Stimulated activated naive B cell treated with anti-CD40 and anti-IgM and Interleukin-4, amounts not matched to agents 10 μg/mL and 1 μg/mL and 100 μg/mL, for 72 hours (primary cell): ENCODE measurements around the gene GPC1.

Experiments
- ATAC-seq, 2 donors: fragments of 150-1000 bp; cut with Tn5 transposase; replicated peaks; 2 replicates each; pipeline ENCODE4 v1.10.0; 2021; ENCODE audit warnings: moderate library complexity in 1 of 2
- DNase-seq: peaks from one replicate; pipeline ENCODE4 v3.0.0; 2021
- H3K27ac Mint-ChIP-seq: one replicate; pipeline ENCODE4 v1.8.0; 2022; ENCODE audit warnings: mild to moderate bottlenecking, mixed read lengths
- H3K27me3 Mint-ChIP-seq, 2 donors: one replicate each; pipeline ENCODE4 v1.8.0; 2022; ENCODE audit warnings: mixed read lengths in 2 of 2
- H3K36me3 Mint-ChIP-seq, 2 donors: one replicate each; pipeline ENCODE4 v1.8.0; 2022; ENCODE audit warnings: mixed read lengths in 2 of 2, mild to moderate bottlenecking in 1 of 2
- H3K4me1 Mint-ChIP-seq, 2 donors: one replicate each; pipeline ENCODE4 v1.8.0; 2022; ENCODE audit warnings: mixed read lengths in 2 of 2, mild to moderate bottlenecking in 1 of 2
- H3K4me3 Mint-ChIP-seq, 2 donors: one replicate each; pipeline ENCODE4 v1.8.0; 2022; ENCODE audit warnings: mild to moderate bottlenecking in 2 of 2, mixed read lengths in 2 of 2, moderate library complexity in 1 of 2
- H3K9me3 Mint-ChIP-seq, 2 donors: one replicate each; pipeline ENCODE4 v1.8.0; 2022; ENCODE audit warnings: mixed read lengths in 2 of 2, mild to moderate bottlenecking in 1 of 2

GPC1 gene

DNA sequence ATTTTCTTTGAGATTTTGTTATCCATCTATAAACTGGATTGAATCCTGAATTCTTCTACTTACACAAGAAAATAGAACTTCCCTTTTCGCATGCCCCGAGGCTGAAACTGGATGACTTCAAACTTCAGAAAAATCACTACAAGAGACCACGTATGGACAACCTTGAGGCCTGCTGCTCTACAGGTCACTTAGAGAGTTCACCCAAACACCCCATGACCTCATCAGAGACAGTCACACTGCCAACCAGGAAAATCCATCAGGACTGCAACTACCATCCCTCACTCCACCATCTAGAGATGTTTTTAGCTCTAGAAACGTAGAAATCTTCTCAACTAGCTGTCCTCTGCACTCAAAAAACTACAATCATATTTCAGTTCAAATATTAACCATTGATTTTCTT, 18.6 kb upstream of the GPC1 start:
- H3K27ac Mint-ChIP-seq: no peak overlapping the region
- no peaks in the 10 kb centered on the region for H3K4me1 Mint-ChIP-seq
- DNase-seq (no peak), ATAC-seq (no peak)
- H3K27me3 Mint-ChIP-seq: peaks cover 10 to 15% of the 10 kb centered on the region in 2 donors
- no peak overlapping the region for H3K4me3 Mint-ChIP-seq
- H3K36me3 Mint-ChIP-seq: peaks cover 0 to 15% of the 10 kb centered on the region in 2 donors
- peaks cover 6 to 19% of the 10 kb centered on the region in 2 donors for H3K9me3 Mint-ChIP-seq

DNA sequence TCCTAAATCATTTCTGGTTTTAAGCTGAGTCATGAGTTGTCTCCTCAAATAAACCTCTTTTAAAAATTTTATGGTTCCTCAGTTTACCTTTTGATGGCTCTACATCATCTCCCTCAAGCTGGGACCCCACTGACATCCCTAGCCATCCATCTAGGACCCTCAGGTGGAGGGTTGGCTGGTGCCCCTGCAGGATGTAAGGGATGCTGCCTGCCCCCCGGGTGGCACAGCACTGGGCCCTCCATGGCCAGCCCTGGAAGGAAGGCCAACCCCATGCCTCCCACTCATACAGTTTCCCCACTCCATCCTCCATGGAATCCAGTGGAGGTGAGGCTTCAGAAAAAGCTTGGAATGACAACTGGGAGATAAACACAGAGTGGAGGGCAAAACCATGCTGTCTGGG, 17.2 kb upstream of the GPC1 start:
- Mint-ChIP-seq H3K27me3 (peaks cover 10% of the 10 kb centered on the region in 2 donors), H3K4me3 (no peak overlapping the region), H3K36me3 (peaks cover 0 to 15% of the 10 kb centered on the region in 2 donors), H3K27ac (no peak overlapping the region), H3K9me3 (peaks cover 6 to 23% of the 10 kb centered on the region in 2 donors), H3K4me1 (no peaks in the 10 kb centered on the region)
- ATAC-seq (no peak), DNase-seq (no peak)

DNA sequence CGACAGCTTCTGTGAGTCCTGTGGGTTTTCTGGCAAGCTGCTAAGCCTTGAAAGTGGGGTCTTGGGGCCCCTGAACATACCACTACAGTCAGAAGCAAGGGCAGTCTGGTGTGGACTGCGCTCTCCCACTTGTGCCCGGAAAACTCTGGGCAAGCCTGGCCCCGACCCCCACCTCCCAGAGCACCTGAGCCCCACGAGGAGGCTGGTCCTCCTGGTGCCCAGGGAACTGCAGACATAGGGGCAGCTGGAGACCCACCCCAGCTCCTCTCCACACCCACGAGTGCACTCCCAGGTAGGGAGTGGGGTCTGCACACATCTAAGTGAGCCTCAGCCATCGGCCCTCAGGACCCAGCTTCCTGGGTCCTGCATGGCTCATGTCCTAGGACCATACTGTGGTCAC, 16.2 kb upstream of the GPC1 start:
- no peak overlapping the region for H3K27ac Mint-ChIP-seq
- ATAC-seq (no peak), DNase-seq (no peak)
- peaks cover 4 to 9% of the 10 kb centered on the region in 2 donors for H3K27me3 Mint-ChIP-seq
- H3K9me3 Mint-ChIP-seq: peaks cover 6 to 23% of the 10 kb centered on the region in 2 donors
- no peaks in the 10 kb centered on the region for H3K4me1 Mint-ChIP-seq
- peaks cover 0 to 15% of the 10 kb centered on the region in 2 donors for H3K36me3 Mint-ChIP-seq
- H3K4me3 Mint-ChIP-seq: no peak overlapping the region

DNA sequence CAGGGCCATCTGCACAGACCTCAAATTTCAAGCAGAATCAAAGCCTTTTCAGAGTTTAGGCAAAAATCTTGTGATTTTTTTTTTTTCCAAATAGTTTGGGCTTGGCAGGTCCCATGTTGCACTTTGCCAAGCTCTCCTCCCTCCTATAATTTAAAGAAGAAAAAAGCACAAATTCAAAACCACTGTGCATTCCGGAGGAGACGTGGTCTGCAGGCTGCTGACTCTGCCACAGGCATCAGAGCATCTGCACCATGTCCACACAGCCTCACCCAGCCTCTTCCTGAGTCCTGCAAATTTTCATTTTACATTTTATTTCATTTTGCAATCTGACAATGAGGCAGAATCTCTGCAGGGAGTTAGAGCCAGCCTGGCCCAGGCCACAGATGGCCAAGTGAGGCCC, 15.7 kb upstream of the GPC1 start:
- Mint-ChIP-seq H3K27me3 (peaks cover 0 to 5% of the 10 kb centered on the region in 2 donors), H3K27ac (no peak overlapping the region), H3K36me3 (peaks cover 0 to 15% of the 10 kb centered on the region in 2 donors), H3K9me3 (peaks cover 6 to 27% of the 10 kb centered on the region in 2 donors), H3K4me1 (no peaks in the 10 kb centered on the region), H3K4me3 (no peak overlapping the region)
- ATAC-seq (no peak), DNase-seq (no peak)

DNA sequence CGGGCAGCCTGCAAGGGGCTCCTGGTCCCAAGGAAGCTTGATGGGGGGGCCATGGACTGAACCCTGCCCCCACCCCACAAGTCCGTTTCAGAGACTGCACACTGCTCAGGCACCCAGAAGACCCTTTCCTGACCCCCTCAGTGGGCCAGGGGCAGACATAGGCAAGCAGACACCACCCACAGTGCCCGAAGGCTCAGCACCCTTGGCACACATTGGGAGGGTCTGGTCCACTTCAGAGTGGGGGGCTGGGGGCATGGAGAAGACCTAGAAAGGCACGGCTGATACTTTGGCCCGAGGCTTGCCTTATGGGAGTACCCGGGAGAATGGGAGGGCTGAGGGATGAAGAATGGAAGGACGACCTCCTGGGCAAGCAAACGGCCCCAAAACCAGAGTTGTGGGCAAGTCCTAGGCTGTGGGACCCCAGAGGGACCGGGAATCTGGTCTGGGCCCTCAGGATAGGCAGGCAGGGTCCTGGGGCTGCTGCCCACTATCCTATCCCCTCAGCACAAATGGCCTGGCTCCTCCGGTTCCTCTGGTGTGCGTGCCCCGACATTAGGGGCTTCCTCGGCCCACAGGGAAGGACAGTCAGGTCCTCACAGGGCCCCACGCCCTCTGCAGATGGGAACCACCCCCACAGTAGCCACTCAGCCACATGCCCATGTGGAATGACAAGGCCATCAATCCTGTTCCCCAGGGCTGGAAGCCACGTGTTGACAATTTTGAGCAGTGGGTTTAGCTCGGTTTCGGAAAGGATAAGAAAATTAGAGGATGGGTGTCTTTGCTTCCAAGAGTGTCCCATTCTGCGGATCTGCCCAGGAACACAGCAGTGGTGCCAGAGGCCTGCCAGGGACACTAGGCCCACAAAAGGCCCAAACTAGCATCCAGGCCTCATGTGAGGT, 15.0 kb upstream of the GPC1 start:
- ATAC-seq (no peak), DNase-seq (no peak)
- peaks cover 0 to 15% of the 10 kb centered on the region in 2 donors for H3K36me3 Mint-ChIP-seq
- H3K4me3 Mint-ChIP-seq: no peak overlapping the region
- H3K9me3 Mint-ChIP-seq: peaks cover 10 to 31% of the 10 kb centered on the region in 2 donors
- H3K27me3 Mint-ChIP-seq: peaks cover 0 to 5% of the 10 kb centered on the region in 2 donors
- H3K4me1 Mint-ChIP-seq: no peaks in the 10 kb centered on the region
- no peak overlapping the region for H3K27ac Mint-ChIP-seq

DNA sequence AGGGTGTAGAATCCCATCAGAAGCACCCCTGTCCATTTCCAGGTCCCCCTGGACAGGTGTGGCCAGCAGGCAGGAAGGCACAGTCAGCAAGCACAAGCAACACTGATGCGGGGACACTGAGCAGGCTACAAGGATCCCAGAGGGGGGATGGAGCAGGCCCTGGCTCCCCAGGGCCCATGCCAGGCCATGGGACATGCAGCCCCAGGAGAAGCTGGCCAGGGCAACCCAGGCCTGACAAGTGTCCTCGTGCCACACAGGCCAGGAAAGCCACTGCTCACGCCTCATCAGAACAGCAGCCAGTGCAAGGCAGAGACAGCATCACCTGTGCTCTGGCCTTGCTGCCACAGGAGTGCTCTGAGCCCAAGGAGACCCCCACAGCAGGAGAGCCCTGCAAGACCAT, 14.1 kb upstream of the GPC1 start:
- H3K9me3 Mint-ChIP-seq: peaks cover 15 to 38% of the 10 kb centered on the region in 2 donors
- H3K27me3 Mint-ChIP-seq: peaks cover 0 to 12% of the 10 kb centered on the region in 2 donors
- no peak overlapping the region for H3K4me3 Mint-ChIP-seq
- ATAC-seq (no peak), DNase-seq (no peak)
- no peaks in the 10 kb centered on the region for H3K4me1 Mint-ChIP-seq
- H3K36me3 Mint-ChIP-seq: peaks cover 2 to 15% of the 10 kb centered on the region in 2 donors
- H3K27ac Mint-ChIP-seq: no peak overlapping the region

DNA sequence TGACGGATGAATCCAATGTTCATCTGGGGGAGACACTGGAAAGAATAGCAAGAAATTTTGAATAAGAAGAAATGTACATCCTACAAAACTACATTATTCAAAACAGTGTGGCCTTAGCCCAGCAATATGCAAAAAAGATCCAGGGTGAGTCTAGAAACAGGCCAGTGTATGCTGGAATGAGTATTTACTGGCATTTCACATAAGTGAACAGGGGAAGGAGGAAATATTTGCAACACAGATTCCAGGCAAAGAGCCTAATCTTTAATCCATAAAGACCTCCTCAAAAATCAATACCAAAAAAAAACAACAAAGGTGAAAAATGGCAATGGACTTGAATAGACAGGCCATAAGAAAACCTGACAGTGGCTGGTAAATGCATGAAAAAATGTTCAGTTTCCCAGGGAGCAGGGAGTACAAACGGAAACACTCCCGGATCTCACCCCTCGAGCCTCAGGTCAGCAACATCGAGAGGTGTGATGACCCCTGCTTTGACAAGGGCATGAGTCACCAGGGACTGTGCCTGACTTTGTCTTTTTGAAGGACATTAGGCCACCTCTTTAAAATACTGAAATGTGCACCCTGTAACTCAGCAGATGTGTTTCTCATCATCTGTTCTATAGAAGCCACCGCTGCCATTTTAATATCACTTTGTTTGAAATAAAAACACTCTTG, 12.7 kb upstream of the GPC1 start:
- DNase-seq (no peak), ATAC-seq (no peak)
- no peak overlapping the region for H3K4me3 Mint-ChIP-seq
- H3K27ac Mint-ChIP-seq: no peak overlapping the region
- peaks cover 2 to 15% of the 10 kb centered on the region in 2 donors for H3K36me3 Mint-ChIP-seq
- H3K27me3 Mint-ChIP-seq: peaks cover 0 to 16% of the 10 kb centered on the region in 2 donors
- H3K9me3 Mint-ChIP-seq: peaks cover 15 to 43% of the 10 kb centered on the region in 2 donors
- H3K4me1 Mint-ChIP-seq: no peaks in the 10 kb centered on the region

DNA sequence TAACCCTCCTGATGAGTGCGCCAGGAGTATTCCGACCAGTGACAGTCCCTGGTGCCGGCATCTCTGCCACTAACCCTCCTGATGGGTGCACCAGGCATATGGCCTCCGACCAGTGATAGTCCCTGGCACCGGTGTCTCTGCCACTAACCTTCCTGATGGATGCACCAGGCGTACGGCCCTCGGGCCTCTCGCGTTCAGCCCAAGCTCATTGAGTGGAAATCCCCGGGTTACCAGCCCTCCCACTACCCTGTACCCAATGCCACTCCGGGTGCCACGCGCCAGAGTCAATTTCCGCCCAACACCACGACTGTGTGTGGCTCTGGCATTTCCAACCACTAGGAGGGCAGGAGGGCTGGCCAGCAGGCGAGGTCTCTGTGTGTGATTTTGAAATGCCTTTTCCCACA, 11.7 kb upstream of the GPC1 start:
- ATAC-seq: no peak
- Mint-ChIP-seq H3K9me3 (peaks cover 9 to 36% of the 10 kb centered on the region in 2 donors), H3K4me3 (no peak overlapping the region), H3K4me1 (peaks cover 0 to 6% of the 10 kb centered on the region in 2 donors), H3K27ac (no peak overlapping the region), H3K36me3 (peaks cover 2 to 10% of the 10 kb centered on the region in 2 donors), H3K27me3 (peaks cover 3 to 22% of the 10 kb centered on the region in 2 donors)
- DNase-seq: no peak

DNA sequence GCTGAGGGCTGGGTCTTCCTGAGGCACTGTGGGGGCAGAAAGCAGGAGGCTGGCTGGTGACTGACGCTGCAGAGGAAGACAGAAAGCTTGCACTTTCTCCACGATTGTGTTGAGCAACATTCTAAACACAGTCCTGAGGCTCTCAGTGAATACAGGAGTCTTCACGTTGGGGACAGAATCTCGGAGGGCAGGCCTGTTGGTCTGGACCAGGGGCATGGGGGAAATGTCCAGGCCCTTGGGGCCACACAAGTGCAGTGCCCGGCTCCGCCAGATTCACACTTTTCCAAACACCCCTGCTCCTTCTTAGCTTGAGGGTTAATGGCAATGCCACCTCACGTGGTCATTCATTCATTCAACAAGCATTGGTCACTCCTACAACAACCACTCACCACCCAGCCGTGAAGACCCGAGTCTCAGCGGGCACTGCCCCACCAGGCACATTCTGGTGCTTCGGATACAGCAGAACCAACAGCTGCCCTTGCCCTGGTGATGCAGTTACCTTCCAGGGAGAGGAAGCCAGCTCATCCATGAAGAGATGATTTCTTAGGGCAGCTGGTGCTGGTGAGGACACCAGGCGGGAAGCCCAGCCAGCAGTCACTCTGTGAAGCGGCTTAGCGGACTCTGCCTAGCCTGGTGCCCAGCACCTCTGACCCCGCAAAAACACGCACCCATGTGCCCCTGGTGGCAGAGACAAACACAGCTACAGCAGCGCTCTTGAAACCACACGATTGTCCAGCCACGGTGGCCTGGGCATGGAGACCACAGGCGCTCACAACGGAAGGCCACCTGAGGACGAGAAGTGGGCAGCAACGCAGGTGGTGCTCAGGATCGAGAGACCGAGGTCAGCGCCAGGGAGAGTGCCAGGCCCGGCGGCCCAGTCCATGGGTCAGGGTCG, 10.9 kb upstream of the GPC1 start:
- DNase-seq: no peak
- Mint-ChIP-seq H3K27ac (no peak overlapping the region), H3K36me3 (peaks cover 2 to 10% of the 10 kb centered on the region in 2 donors), H3K9me3 (peaks cover 9 to 36% of the 10 kb centered on the region in 2 donors), H3K4me1 (peaks cover 0 to 7% of the 10 kb centered on the region in 2 donors), H3K4me3 (no peak overlapping the region), H3K27me3 (peaks cover 3 to 25% of the 10 kb centered on the region in 2 donors)
- ATAC-seq: no peak

DNA sequence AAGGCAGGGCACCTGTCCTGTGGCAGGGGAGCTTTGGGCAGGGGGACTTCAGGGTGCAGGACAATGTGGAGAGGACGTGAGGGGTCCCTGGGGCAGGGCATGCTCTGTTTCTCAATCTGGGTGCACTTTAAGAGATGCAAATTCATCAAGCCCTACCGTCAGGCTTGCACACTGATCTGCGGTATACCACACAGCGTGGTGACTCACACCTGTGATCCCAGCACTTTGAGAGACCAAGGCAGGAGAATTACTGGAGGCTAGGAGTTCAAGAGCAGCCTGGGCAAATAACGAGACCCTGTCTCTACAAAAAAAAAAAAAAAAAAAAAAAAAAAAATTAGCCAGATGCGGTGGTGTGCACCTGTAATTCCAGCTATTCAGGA, 10.2 kb upstream of the GPC1 start:
- peaks cover 3 to 22% of the 10 kb centered on the region in 2 donors for H3K27me3 Mint-ChIP-seq
- DNase-seq (no peak), ATAC-seq (no peak)
- no peak overlapping the region for H3K27ac Mint-ChIP-seq
- H3K9me3 Mint-ChIP-seq: peaks cover 9 to 34% of the 10 kb centered on the region in 2 donors
- H3K36me3 Mint-ChIP-seq: peaks cover 2 to 9% of the 10 kb centered on the region in 2 donors
- H3K4me3 Mint-ChIP-seq: no peak overlapping the region
- peaks cover 0 to 7% of the 10 kb centered on the region in 2 donors for H3K4me1 Mint-ChIP-seq

DNA sequence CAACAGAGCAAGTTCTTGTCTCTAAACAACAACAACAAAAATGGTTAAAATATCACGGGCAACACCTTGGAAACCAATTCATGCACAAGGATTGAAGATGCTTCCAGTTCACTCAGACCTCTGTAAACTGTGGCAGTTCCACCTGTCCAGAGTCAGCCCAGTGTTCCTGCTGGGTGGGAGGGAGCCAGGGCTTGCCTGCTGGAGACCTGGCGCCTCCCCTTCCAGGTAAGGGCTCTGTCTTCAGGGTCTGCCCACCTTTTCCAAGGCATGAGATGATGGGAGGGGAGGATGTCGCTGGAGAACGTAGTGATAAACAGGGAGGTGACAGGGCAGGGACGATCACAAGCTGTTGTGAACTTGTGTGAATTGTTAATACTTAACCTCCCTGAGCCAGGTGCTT, 9.8 kb upstream of the GPC1 start:
- Mint-ChIP-seq H3K4me1 (peaks cover 0 to 7% of the 10 kb centered on the region in 2 donors), H3K27ac (no peak overlapping the region), H3K9me3 (peaks cover 9 to 32% of the 10 kb centered on the region in 2 donors), H3K36me3 (peaks cover 2 to 7% of the 10 kb centered on the region in 2 donors), H3K27me3 (peaks cover 3 to 20% of the 10 kb centered on the region in 2 donors), H3K4me3 (no peak overlapping the region)
- no peak for DNase-seq
- no peak for ATAC-seq

DNA sequence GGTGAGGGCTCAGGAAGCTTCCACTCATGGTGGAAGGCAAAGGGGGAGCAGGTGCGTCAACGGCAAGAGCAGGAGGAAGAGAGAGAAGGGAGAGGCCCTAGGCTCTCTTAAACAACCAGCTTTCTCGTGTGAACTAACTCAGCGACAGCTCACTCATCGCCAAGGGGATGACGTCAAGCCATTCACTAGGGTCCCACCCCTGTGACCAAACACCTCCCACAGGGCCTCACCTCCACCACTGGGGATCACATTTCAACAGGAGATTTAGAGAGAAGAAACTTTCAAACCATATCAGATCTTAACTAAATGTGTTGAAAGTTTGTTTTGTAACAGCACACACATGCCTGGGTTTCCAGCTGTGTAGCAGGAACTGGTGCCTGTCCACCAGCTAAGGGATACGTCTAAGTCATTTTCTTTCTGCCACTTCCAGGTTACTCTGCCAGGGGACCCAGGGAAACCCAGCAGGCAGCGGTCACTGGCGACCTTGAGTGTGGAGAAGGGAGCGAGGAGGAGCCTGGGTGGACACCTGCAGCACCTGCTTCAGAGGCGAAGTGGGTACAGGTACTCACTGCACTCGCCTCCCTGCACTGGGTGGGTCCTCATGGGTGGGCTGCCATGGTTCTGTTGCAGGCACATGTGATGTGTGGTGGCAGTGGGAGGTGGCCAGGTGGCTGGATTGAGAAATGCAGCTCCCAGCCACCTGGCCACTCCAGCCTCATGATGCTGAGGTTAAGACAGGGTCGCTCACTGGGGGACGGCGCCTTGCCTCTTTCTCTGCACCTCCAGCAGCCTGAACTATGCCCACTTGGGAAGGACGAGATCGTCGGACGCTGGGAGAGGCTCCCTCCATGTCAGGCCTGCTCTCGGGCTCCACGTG, 8.4 kb upstream of the GPC1 start:
- Mint-ChIP-seq H3K36me3 (peaks cover 0 to 2% of the 10 kb centered on the region in 2 donors), H3K4me3 (no peak overlapping the region), H3K9me3 (peaks cover 9 to 24% of the 10 kb centered on the region in 2 donors), H3K27me3 (peaks cover 7 to 24% of the 10 kb centered on the region in 2 donors), H3K4me1 (peaks cover 0 to 7% of the 10 kb centered on the region in 2 donors), H3K27ac (no peak overlapping the region)
- DNase-seq: no peak
- ATAC-seq: no peak

DNA sequence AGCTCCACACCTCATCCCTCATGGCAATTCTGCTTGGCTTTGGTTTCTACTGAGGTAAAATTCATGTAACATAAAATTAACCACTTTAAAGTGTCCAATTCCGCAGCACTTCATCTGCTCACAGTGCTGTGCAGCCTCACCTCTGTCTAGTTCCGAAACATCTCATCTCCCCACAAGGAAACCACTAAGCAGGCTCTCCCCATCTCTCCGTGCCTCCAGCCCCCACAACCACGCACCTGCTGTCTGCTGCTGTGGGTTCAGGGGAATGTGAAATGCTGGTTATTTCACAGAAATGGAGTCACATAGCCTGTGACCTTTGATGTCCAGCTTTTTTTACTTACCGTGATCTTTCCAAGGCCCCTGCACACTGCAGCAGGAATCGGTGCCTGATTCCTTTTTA, 7.7 kb upstream of the GPC1 start:
- ATAC-seq (peak in 1 of 2 donors; percentile 36), DNase-seq (no peak)
- Mint-ChIP-seq H3K9me3 (peaks cover 9 to 19% of the 10 kb centered on the region in 2 donors), H3K4me3 (no peak overlapping the region), H3K27ac (peak overlapping the region; percentile 3), H3K27me3 (peaks cover 13 to 30% of the 10 kb centered on the region in 2 donors), H3K4me1 (peaks cover 0 to 7% of the 10 kb centered on the region in 2 donors), H3K36me3 (peaks cover 0 to 2% of the 10 kb centered on the region in 2 donors)
